ENCODE results near the gene PLBD2.

Gene PLBD2

GRCh38 chr12:113371808-113372207 lies 13.4 kb downstream of the PLBD2 start:
- no peak for DNase-seq

- no peak for DNase-seq
These were observed 14.0 kb downstream of the PLBD2 start for GRCh38 chr12:113372371-113372770.

GRCh38 chr12:113373440-113373839 lies 15.1 kb downstream of the PLBD2 start:
- no peak for DNase-seq

- DNase-seq, result no peak
These were observed 15.6 kb downstream of the PLBD2 start for GRCh38 chr12:113373969-113374368.

- DNase-seq, result no peak
These were observed 16.5 kb downstream of the PLBD2 start for GRCh38 chr12:113374823-113375428.

GRCh38 chr12:113378291-113378690 lies 19.9 kb downstream of the PLBD2 start:
- DNase-seq, result no peak

- no peak for DNase-seq
These were observed 22.8 kb downstream of the PLBD2 start for GRCh38 chr12:113381220-113381619.

- DNase-seq, result no peak
These were observed 23.8 kb downstream of the PLBD2 start for GRCh38 chr12:113382206-113382605.

- DNase-seq, result no peak
These were observed 26.4 kb downstream of the PLBD2 start for GRCh38 chr12:113384778-113385177.

GRCh38 chr12:113385282-113385882 lies 27.0 kb downstream of the PLBD2 start:
- DNase-seq, result no peak

GRCh38 chr12:113386866-113387566 lies 28.6 kb downstream of the PLBD2 start:
- DNase-seq, result no peak

- DNase-seq, result no peak
These were observed 29.2 kb downstream of the PLBD2 start for GRCh38 chr12:113387631-113388030.

GRCh38 chr12:113388351-113388750 lies 30.0 kb downstream of the PLBD2 start:
- no peak for DNase-seq

GRCh38 chr12:113390064-113391043 lies 32.0 kb downstream of the PLBD2 start:
- DNase-seq, result no peak

GRCh38 chr12:113391145-113391544 lies 32.8 kb downstream of the PLBD2 start:
- no peak for DNase-seq

GRCh38 chr12:113391650-113392337 lies 33.4 kb downstream of the PLBD2 start:
- no peak for DNase-seq

- DNase-seq, result no peak
These were observed 34.1 kb downstream of the PLBD2 start for GRCh38 chr12:113392520-113392919.

GRCh38 chr12:113392988-113393579 lies 34.7 kb downstream of the PLBD2 start:
- no peak for DNase-seq

GRCh38 chr12:113393749-113394148 lies 35.4 kb downstream of the PLBD2 start:
- no peak for DNase-seq

GRCh38 chr12:113395119-113395518 lies 36.7 kb downstream of the PLBD2 start:
- DNase-seq, result no peak

- no peak for DNase-seq
These were observed 37.8 kb downstream of the PLBD2 start for GRCh38 chr12:113396200-113396599.

Data from activated gamma-delta T cell (primary cell).